ENCODE data around the gene WIPI1.

WIPI1 gene

DNA sequence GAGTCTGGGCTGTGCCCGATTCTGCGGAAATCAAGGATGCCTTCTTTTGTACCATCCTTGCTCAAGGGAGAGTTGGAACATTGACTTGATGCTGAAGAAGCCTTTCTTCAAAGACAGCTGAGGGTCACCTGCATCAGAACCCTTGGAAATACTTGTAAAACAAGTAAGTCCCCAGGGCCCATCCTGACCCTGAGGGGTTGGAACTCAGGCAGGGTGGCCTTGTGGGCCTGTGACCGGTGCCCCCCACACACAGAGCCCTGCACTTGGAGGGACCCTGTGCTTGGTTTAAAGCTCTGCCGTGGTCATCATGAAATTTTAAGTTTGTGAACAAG, 56.9 kb downstream of the WIPI1 start:
- no peak for TF ChIP-seq Cebpa-rat (IDR thresholded peaks at IDR 0.05)
- Histone ChIP-seq H3K27ac (0 out of 2 replicates have a peak overlapping the region, but pooled peaks have one; percentile 14), H3K36me3 (no peaks in the 10 kb centered on the region), H3K9ac (no peak overlapping the region), H4K20me1 (no peaks in the 10 kb centered on the region), H3K4me3 (no peak overlapping the region), H3K9me3 (peaks cover 5% of the 10 kb centered on the region), H3K27me3 (no peaks in the 10 kb centered on the region), H3K4me1 (peaks cover 55% of the 10 kb centered on the region), H3K4me2 (peak overlapping the region; percentile 81)

DNA sequence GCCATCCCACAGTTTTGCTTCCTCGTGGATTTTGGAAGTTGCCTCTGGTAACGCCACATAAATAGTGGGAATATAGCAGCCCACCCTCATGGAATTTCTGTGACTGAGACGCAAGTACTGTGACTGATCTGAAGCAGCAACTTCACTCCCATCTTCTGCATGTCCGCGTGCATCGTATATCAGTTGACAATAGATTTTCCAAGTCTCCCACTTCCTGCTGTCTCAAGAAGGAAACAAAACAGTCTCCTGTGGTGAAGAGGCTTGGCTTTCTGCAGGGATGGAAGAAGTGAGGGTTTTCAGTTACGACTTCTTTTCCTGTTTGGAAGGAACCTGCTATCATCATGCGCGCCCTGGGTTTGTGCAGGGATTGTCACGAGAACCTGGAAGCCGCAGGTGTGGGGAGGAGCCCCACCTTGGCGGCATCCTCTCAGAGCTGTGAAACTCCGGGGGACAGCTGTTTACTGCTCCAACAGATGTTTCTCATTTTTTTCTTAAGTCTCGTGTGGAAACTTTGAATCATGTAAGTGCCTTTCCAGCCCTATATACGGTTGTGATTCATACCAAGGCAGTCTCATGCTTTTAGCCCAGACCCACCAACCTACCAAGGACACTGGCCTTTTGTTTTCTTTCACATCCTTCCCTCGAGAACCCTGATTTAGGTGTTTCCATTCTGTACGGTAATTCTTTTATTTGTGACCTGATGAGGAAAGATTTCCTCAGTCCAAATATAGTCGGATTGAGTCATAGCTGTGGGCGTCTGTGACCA, 57.5 kb downstream of the WIPI1 start:
- H3K4me2 ChIP-seq: peak overlapping the region; percentile 81

GRCh38 chr17:68398691-68399637, 58.3 kb downstream of the WIPI1 start:
- Histone ChIP-seq H3K27ac (peak overlapping the region; percentile 86), H3K4me3 (0 out of 2 replicates have a peak overlapping the region, but pooled peaks have one; percentile 12), H3K27me3 (no peaks in the 10 kb centered on the region), H3K4me1 (peaks cover 55% of the 10 kb centered on the region), H3K4me2 (peak overlapping the region; percentile 81), H3K9ac (peak overlapping the region; percentile 75), H4K20me1 (no peaks in the 10 kb centered on the region), H3K36me3 (peaks cover 6% of the 10 kb centered on the region; the same call in 1 of the 2 replicates), H3K9me3 (peaks cover 18% of the 10 kb centered on the region)
- TF ChIP-seq Cebpa-rat (IDR thresholded peaks at IDR 0.05): peak; percentile 84

More for the DNA sequence above, 57.5 kb downstream of the WIPI1 start:
- peak overlapping the region; percentile 86 for H3K27ac ChIP-seq
- TF ChIP-seq Cebpa-rat (IDR thresholded peaks at IDR 0.05): no peak
- H3K4me3 ChIP-seq: no peak overlapping the region
- H4K20me1 ChIP-seq: no peaks in the 10 kb centered on the region
- H3K9me3 ChIP-seq: peaks cover 10% of the 10 kb centered on the region
- peak overlapping the region; percentile 75 for H3K9ac ChIP-seq
- H3K4me1 ChIP-seq: peaks cover 55% of the 10 kb centered on the region
- no peaks in the 10 kb centered on the region for H3K27me3 ChIP-seq
- peaks cover 4% of the 10 kb centered on the region; the same call in 1 of the 2 replicates for H3K36me3 ChIP-seq

GRCh38 chr17:68397108-68397536, 60.2 kb downstream of the WIPI1 start:
- H3K4me1 ChIP-seq: peaks cover 50% of the 10 kb centered on the region
- peak overlapping the region; percentile 11; the same call in 1 of the 2 replicates for H3K9ac ChIP-seq
- H3K27me3 ChIP-seq: no peaks in the 10 kb centered on the region
- no peak for TF ChIP-seq Cebpa-rat (IDR thresholded peaks at IDR 0.05)
- no peak overlapping the region for H3K4me3 ChIP-seq
- peak overlapping the region; percentile 52 for H3K27ac ChIP-seq
- H3K36me3 ChIP-seq: peaks cover 6% of the 10 kb centered on the region; the same call in 1 of the 2 replicates
- H3K4me2 ChIP-seq: peak overlapping the region; percentile 81
- H4K20me1 ChIP-seq: no peaks in the 10 kb centered on the region
- peaks cover 20% of the 10 kb centered on the region for H3K9me3 ChIP-seq

GRCh38 chr17:68396226-68397107, 60.8 kb downstream of the WIPI1 start:
- H3K9ac ChIP-seq: peak overlapping the region; percentile 11; the same call in 1 of the 2 replicates
- peak overlapping the region; percentile 81 for H3K4me2 ChIP-seq
- H3K36me3 ChIP-seq: peaks cover 6% of the 10 kb centered on the region; the same call in 1 of the 2 replicates
- no peaks in the 10 kb centered on the region for H3K27me3 ChIP-seq
- peak overlapping the region; percentile 52 for H3K27ac ChIP-seq
- no peak for TF ChIP-seq Cebpa-rat (IDR thresholded peaks at IDR 0.05)
- no peaks in the 10 kb centered on the region for H4K20me1 ChIP-seq
- peaks cover 20% of the 10 kb centered on the region for H3K9me3 ChIP-seq
- H3K4me3 ChIP-seq: no peak overlapping the region
- H3K4me1 ChIP-seq: peaks cover 50% of the 10 kb centered on the region

DNA sequence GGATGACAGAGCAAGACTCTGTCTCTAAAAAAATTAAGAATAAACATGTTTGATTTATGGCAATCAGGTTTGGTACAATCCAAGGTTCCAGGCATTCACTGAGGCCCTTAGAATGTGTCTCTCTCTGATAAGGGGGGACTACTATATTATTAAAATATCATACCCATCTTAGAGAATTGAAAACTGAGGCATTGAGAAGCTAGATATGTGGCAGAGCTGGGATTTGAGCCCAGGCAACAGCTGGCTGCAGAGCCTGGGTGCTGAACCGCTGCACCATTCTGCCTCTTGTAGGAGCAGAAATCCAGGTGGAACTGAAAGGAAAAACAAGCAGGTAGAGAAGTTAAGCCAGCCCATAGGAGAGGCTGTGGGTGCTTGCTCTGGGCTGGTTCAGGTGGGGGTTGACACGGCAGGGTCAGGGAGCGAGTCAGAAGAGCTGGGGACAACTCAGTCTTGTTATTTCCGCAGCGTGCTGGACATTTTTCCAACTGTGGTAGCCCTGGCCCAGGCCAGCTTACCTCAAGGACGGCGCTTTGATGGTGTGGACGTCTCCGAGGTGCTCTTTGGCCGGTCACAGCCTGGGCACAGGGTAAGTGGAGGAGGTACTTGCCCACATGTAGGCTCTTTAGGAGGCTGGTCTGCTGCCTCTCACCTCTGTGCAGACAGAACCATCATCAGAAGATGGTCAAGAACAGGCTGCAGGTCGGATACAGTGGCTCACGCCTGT, 62.5 kb downstream of the WIPI1 start:
- TF ChIP-seq Cebpa-rat (IDR thresholded peaks at IDR 0.05): no peak
- H3K36me3 ChIP-seq: peaks cover 6% of the 10 kb centered on the region; the same call in 1 of the 2 replicates
- peaks cover 20% of the 10 kb centered on the region for H3K9me3 ChIP-seq
- H3K9ac ChIP-seq: no peak overlapping the region
- no peaks in the 10 kb centered on the region for H3K27me3 ChIP-seq
- H4K20me1 ChIP-seq: no peaks in the 10 kb centered on the region
- H3K27ac ChIP-seq: no peak overlapping the region
- H3K4me2 ChIP-seq: no peak overlapping the region
- H3K4me1 ChIP-seq: peaks cover 38% of the 10 kb centered on the region
- no peak overlapping the region for H3K4me3 ChIP-seq

GRCh38 chr17:68391561-68392268, 65.6 kb downstream of the WIPI1 start:
- Histone ChIP-seq H3K27me3 (no peaks in the 10 kb centered on the region), H3K27ac (no peak overlapping the region), H4K20me1 (no peaks in the 10 kb centered on the region), H3K4me1 (peaks cover 31% of the 10 kb centered on the region), H3K4me2 (no peak overlapping the region), H3K36me3 (peaks cover 6% of the 10 kb centered on the region; the same call in 1 of the 2 replicates), H3K4me3 (no peak overlapping the region), H3K9ac (no peak overlapping the region), H3K9me3 (peaks cover 20% of the 10 kb centered on the region)
- no peak for TF ChIP-seq Cebpa-rat (IDR thresholded peaks at IDR 0.05)

DNA sequence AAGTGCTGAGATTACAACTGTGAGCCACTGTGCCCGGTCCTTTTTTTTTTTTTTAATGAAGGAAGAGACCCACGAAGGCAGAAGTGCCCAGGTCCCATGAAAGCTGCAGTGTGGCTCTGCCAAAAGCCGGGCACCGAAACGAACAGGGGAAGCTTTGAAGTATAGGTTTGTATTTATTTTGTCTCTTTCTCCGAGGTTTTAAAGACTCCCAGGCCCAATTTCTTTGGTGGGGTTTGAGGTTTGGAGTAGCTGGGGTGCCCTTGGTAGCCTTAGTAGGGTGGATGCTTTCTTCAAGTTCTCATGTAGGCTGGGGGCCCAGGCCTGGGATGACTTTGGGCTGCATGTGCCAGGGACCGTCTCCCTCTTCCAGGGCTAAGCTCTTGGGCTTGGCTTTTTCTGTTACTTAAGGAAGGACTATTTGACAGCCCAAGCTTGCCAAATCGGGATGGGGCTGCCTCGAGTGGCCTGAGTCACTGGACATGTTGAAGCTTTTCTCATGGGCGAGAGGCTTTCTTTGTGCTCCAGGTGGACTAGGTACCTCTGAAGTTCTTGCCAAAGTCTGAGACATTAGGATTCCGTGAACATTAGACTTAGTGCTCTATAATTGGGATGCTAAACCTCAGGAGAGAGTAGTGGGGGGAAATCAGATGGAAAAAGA, 66.3 kb downstream of the WIPI1 start:
- H3K9ac ChIP-seq: no peak overlapping the region
- TF ChIP-seq Cebpa-rat (IDR thresholded peaks at IDR 0.05): no peak
- H4K20me1 ChIP-seq: no peaks in the 10 kb centered on the region
- H3K4me1 ChIP-seq: peaks cover 24% of the 10 kb centered on the region
- no peak overlapping the region for H3K27ac ChIP-seq
- no peak overlapping the region for H3K4me3 ChIP-seq
- no peak overlapping the region for H3K4me2 ChIP-seq
- peaks cover 6% of the 10 kb centered on the region; the same call in 1 of the 2 replicates for H3K36me3 ChIP-seq
- no peaks in the 10 kb centered on the region for H3K27me3 ChIP-seq
- H3K9me3 ChIP-seq: peaks cover 20% of the 10 kb centered on the region

Measured in BLaER1 (cell line).